ENCODE data around the gene PELI2. TPM values are rescaled to one million over a fixed set of nuclear protein-coding genes. Genes with fewer than 3 reads are reported as not detected.

The PELI2 gene
- total RNA-seq, 2 donors from 2014 or later: 8.9 to 25.7 TPM

DNA sequence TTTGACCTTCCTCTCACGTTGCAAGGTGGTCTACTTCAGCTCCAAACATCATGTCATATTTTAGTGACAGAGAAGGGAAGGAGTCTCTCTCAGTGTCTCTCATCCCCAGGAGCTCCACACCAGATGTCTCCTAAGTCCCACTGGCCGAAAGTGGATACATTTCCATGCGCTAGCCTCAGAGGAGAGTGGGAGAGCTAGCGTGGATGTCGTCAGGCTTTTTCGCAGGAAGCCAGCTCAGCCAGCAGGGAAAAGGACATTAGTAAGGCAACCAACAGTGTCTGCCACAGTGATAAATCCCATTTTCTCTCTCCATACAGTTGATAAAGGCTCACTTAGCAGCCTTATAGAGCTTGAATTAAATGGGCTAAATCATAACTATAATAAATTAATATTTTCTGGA, 155.7 kb downstream of the PELI2 start:
- H3K27ac ChIP-seq: no peak overlapping the region
- TF ChIP-seq CTCF (IDR thresholded peaks at IDR 0.05): no peak
- no peak for TF ChIP-seq POLR2A (IDR thresholded peaks at IDR 0.05)
- no peak for TF ChIP-seq POLR2AphosphoS5 (IDR thresholded peaks at IDR 0.05)
- WGBS: 80% methylated on average over 6 of the region's 6 CpGs
- no peak for DNase-seq (ENCODE audit: low spot score)
- H3K4me3 ChIP-seq: no peak overlapping the region
- intact Hi-C loops (cut with DNase I): no loop called here
- no peaks in the 10 kb centered on the region for H3K4me1 ChIP-seq (replicated peaks)
- no peaks in the 10 kb centered on the region for H3K36me3 ChIP-seq
- no peaks in the 10 kb centered on the region for H3K27me3 ChIP-seq (replicated peaks; ENCODE audit: insufficient read depth)
- H3K9me3 ChIP-seq: no peaks in the 10 kb centered on the region

GRCh38 chr14:56274556-56274955, 156.3 kb downstream of the PELI2 start:
- no peak for DNase-seq (ENCODE audit: low spot score)
- 12% methylated on average over 1 of the region's 1 CpG for WGBS
- no peak overlapping the region for H3K27ac ChIP-seq

GRCh38 chr14:56276108-56276507, 157.9 kb downstream of the PELI2 start:
- TF ChIP-seq POLR2A (IDR thresholded peaks at IDR 0.05) (no peak), POLR2AphosphoS5 (IDR thresholded peaks at IDR 0.05) (no peak), CTCF (IDR thresholded peaks at IDR 0.05) (no peak)
- 97% methylated on average over 5 of the region's 5 CpGs for WGBS

More at GRCh38 chr14:56274556-56274955, 156.3 kb downstream of the PELI2 start:
- intact Hi-C loops (cut with DNase I): no loop called here
- Histone ChIP-seq H3K27me3 (replicated peaks; ENCODE audit: insufficient read depth) (no peaks in the 10 kb centered on the region), H3K4me1 (replicated peaks) (no peaks in the 10 kb centered on the region), H3K36me3 (no peaks in the 10 kb centered on the region), H3K9me3 (no peaks in the 10 kb centered on the region), H3K4me3 (no peak overlapping the region)
- TF ChIP-seq POLR2AphosphoS5 (IDR thresholded peaks at IDR 0.05) (no peak), CTCF (IDR thresholded peaks at IDR 0.05) (no peak), POLR2A (IDR thresholded peaks at IDR 0.05) (no peak)

GRCh38 chr14:56278383-56278782, 160.2 kb downstream of the PELI2 start:
- 63% methylated on average over 1 of the region's 1 CpG for WGBS
- no peak for DNase-seq (ENCODE audit: low spot score)
- intact Hi-C loops (cut with DNase I): no loop called here
- no peaks in the 10 kb centered on the region for H3K4me1 ChIP-seq (replicated peaks)
- H3K27me3 ChIP-seq (replicated peaks; ENCODE audit: insufficient read depth): no peaks in the 10 kb centered on the region
- H3K4me3 ChIP-seq: no peak overlapping the region
- H3K36me3 ChIP-seq: no peaks in the 10 kb centered on the region
- H3K9me3 ChIP-seq: no peaks in the 10 kb centered on the region
- no peak overlapping the region for H3K27ac ChIP-seq
- TF ChIP-seq POLR2A (IDR thresholded peaks at IDR 0.05) (no peak), POLR2AphosphoS5 (IDR thresholded peaks at IDR 0.05) (no peak), CTCF (IDR thresholded peaks at IDR 0.05) (no peak)

More at GRCh38 chr14:56276108-56276507, 157.9 kb downstream of the PELI2 start:
- H3K27me3 ChIP-seq (replicated peaks; ENCODE audit: insufficient read depth): no peaks in the 10 kb centered on the region
- H3K36me3 ChIP-seq: no peaks in the 10 kb centered on the region
- H3K27ac ChIP-seq: no peak overlapping the region
- no peaks in the 10 kb centered on the region for H3K4me1 ChIP-seq (replicated peaks)
- H3K4me3 ChIP-seq: no peak overlapping the region
- no peak for DNase-seq (ENCODE audit: low spot score)
- H3K9me3 ChIP-seq: no peaks in the 10 kb centered on the region
- intact Hi-C loops (cut with DNase I): no loop called here

DNA sequence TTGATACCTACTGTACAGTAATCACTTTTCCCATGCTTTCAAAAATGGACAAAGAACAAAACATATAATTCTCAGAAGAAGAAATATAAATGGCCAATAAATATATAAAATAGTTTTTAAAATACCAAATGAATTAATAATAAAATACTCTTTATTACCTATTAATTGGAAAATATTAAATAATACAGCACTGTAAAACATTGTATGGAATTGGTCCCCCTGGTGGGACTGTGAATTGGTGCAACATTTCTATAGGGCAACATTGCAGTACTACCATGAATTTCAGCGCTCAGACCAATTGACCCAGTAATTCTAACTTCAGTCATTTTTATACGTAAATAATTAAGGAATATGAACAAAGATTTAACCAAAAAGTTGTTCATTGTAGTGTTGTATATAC, 162.6 kb downstream of the PELI2 start:
- TF ChIP-seq POLR2A (IDR thresholded peaks at IDR 0.05) (no peak), CTCF (IDR thresholded peaks at IDR 0.05) (no peak), POLR2AphosphoS5 (IDR thresholded peaks at IDR 0.05) (no peak)
- Histone ChIP-seq H3K36me3 (no peaks in the 10 kb centered on the region), H3K9me3 (no peaks in the 10 kb centered on the region), H3K4me1 (replicated peaks) (no peaks in the 10 kb centered on the region), H3K4me3 (no peak overlapping the region), H3K27me3 (replicated peaks; ENCODE audit: insufficient read depth) (no peaks in the 10 kb centered on the region), H3K27ac (no peak overlapping the region)
- WGBS: 95% methylated on average over 2 of the region's 2 CpGs
- no peak for DNase-seq (ENCODE audit: low spot score)
- intact Hi-C loops (cut with DNase I): no loop called here

Measured in prostate gland (tissue), 2 donors.